K562 (cell line): Measurements from ENCODE around the gene CPHXL2. TPM values are rescaled to one million over a fixed set of nuclear protein-coding genes. Genes with fewer than 3 reads are reported as not detected.

Source experiments
- BRD4 ChIP-seq: fragments of 200-600 bp; sonication (generic); IDR thresholded peaks from 2 replicates; pipeline ENCODE4 v1.6.1; 2017; ENCODE audit warnings: inconsistent platforms
- FUS ChIP-seq: fragments of 200-400 bp; formaldehyde crosslinking; optimal IDR thresholded peaks from 2 replicates; pipeline ENCODE3; 2017; ENCODE audit warnings: low read depth, low read length
- XRCC4 ChIP-seq: IDR thresholded peaks from one replicate; pipeline ENCODE4 v1.6.1; 2011; ENCODE audit not compliant: insufficient read depth, insufficient read length; ENCODE audit errors: extremely low read depth
- polyA plus RNA-seq, 8 experiments: library from polyadenylated mRNA; depleted of rRNA in 4 of 8; stranded (reverse) in 5 of 8; unstranded in 3 of 8; fragments of >200 nt; fragmentation: Nextera tagmentation in 2 of 8; fragmentation: Illumina TruSeq in 1 of 8; extraction: Ambion mirVana in 2 of 8; extraction: Trizol in 1 of 8; gene quantifications; 2 replicates each; pipeline versions ENCODE4 v1.2.1 to v1.2.3, GENCODE V29; 2011 to 2014; ENCODE audit warnings: inconsistent platforms in 1 of 8, missing spikeins in 1 of 8
- total RNA-seq, 7 experiments: library from RNA; depleted of rRNA in 6 of 7; stranded (reverse); fragments of >200 nt in 6 of 7; fragmentation: Illumina TruSeq in 2 of 7; extraction: Trizol in 2 of 7; gene quantifications; 2 replicates each; pipeline versions ENCODE4 v1.2.1 to v1.2.3, GENCODE V29; 2011 to 2021; ENCODE audit warnings: low replicate concordance in 1 of 7
- TF ChIP-seq, protein P1 (sequence below): sonication (generic); formaldehyde crosslinking; IDR thresholded peaks from 2 replicates; pipeline ENCODE4 v1.8.0; 2023; ENCODE audit warnings: missing genetic modification reagents, mild to moderate bottlenecking, borderline replicate concordance

Gene CPHXL2
- total and polyA plus RNA-seq, 9 of the 15 experiments (the other 6 are each of a cell fraction or from before 2014, with no cell fraction given): not detected

DNA sequence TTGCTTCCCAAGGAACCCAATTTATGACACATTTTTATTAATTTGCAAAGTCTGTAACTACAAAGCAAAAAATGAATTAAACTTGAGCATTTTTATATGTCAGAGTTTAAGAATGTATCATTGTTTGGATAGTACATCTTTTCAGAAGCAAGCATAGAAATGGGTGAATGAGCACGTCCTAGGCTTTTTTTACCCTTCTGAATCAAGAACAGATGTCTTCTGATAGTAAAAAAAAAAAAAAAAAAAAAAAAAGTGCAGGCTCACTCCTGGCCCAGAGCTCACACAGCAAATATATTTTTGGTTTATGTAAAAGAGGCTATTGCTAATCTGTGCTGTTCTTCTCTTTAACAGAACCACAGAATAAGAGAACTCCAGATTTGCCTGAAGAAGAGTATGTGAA is 22.9 kb downstream of the CPHXL2 start (continued):
- TF ChIP-seq, protein P1, sequence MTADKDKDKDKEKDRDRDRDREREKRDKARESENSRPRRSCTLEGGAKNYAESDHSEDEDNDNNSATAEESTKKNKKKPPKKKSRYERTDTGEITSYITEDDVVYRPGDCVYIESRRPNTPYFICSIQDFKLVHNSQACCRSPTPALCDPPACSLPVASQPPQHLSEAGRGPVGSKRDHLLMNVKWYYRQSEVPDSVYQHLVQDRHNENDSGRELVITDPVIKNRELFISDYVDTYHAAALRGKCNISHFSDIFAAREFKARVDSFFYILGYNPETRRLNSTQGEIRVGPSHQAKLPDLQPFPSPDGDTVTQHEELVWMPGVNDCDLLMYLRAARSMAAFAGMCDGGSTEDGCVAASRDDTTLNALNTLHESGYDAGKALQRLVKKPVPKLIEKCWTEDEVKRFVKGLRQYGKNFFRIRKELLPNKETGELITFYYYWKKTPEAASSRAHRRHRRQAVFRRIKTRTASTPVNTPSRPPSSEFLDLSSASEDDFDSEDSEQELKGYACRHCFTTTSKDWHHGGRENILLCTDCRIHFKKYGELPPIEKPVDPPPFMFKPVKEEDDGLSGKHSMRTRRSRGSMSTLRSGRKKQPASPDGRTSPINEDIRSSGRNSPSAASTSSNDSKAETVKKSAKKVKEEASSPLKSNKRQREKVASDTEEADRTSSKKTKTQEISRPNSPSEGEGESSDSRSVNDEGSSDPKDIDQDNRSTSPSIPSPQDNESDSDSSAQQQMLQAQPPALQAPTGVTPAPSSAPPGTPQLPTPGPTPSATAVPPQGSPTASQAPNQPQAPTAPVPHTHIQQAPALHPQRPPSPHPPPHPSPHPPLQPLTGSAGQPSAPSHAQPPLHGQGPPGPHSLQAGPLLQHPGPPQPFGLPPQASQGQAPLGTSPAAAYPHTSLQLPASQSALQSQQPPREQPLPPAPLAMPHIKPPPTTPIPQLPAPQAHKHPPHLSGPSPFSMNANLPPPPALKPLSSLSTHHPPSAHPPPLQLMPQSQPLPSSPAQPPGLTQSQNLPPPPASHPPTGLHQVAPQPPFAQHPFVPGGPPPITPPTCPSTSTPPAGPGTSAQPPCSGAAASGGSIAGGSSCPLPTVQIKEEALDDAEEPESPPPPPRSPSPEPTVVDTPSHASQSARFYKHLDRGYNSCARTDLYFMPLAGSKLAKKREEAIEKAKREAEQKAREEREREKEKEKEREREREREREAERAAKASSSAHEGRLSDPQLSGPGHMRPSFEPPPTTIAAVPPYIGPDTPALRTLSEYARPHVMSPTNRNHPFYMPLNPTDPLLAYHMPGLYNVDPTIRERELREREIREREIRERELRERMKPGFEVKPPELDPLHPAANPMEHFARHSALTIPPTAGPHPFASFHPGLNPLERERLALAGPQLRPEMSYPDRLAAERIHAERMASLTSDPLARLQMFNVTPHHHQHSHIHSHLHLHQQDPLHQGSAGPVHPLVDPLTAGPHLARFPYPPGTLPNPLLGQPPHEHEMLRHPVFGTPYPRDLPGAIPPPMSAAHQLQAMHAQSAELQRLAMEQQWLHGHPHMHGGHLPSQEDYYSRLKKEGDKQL: no peak
- no peak for TF ChIP-seq FUS
- no peak for TF ChIP-seq XRCC4
- TF ChIP-seq BRD4: no peak
